GM15510 (cell line): ENCODE data around the gene RIPOR1.
A peak's percentile ranks its signal among the peaks of the same experiment; 100 is the strongest.

Source experiments
- POLR2A ChIP-seq: IDR thresholded peaks from 3 replicates; pipeline ENCODE4 v1.6.1; 2011; ENCODE audit warnings: borderline replicate concordance; ENCODE audit not compliant: insufficient read length; ENCODE audit errors: extremely low read depth

RIPOR1 gene

GRCh38 chr16:67530013-67530939, 1.6 kb downstream of the RIPOR1 start:
- peak; percentile 31 for TF ChIP-seq POLR2A

DNA sequence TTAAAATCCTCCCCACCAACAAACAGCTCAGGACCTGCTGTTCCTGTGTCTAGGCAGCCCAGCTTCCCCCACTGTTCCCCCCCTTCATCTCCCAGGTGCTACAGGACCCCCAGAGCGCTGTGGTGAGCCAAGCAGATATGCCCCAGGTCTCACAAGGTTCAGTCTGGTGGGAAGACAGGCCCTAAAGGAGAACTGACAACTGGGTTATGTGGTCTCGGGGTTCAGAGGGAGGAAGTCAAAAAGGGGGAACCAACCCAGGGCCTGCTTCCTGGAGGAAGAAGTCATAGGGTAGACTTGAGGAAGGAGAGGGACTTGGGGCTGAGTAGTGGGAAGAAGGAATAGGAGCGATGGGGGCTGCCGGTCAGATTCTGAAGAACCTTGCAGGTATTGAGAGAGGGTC, 2.6 kb downstream of the RIPOR1 start:
- TF ChIP-seq POLR2A = no peak

GRCh38 chr16:67533024-67533560, 4.5 kb downstream of the RIPOR1 start:
- no peak for TF ChIP-seq POLR2A

DNA sequence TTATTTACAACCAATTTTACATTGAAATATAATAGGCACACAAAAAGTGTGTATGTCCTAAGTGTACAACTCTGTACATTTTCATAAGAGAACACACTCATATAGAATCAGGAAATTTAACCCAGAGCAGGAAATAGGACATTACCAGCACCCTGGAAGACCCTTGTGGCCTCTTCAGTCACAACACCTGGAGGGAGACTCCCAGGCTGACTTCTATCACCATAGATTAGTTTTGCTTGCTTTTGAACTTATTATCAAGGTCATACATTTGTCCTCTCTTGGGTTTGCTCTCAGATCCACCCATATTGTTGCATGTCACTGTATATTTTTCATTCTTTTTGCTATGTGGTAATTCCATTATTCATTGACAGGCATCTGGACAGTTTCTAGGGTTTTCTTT, 5.8 kb downstream of the RIPOR1 start:
- TF ChIP-seq POLR2A = no peak

GRCh38 chr16:67535201-67535600, 6.6 kb downstream of the RIPOR1 start:
- no peak for TF ChIP-seq POLR2A

GRCh38 chr16:67537270-67537635, 8.6 kb downstream of the RIPOR1 start:
- peak; percentile 13 for TF ChIP-seq POLR2A

- peak; percentile 3 for TF ChIP-seq POLR2A
These were observed 9.3 kb downstream of the RIPOR1 start for GRCh38 chr16:67537636-67538591.

- no peak for TF ChIP-seq POLR2A
These were observed 10.1 kb downstream of the RIPOR1 start for GRCh38 chr16:67538666-67539101.

DNA sequence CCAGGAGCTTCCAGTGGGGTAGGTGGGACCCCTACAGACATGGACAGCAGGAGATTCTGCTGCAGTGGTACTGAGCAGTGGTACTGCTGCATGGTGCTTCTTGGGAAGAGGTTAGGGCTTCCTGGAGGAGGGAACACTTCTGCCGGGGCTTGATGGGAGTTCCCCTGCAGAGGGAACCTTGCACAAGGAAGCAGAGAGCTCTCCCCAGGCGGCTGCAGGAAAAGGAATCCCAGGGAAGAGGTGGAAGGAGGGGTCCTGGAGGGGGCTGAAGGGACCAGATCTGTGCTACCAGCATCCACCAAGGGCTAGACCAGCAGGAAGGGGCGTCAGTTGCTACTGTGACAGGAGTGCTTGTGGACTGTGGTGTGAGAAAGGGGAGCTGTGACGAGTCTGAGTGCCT, 10.6 kb downstream of the RIPOR1 start:
- no peak for TF ChIP-seq POLR2A

- TF ChIP-seq POLR2A = no peak
These were observed 11.3 kb downstream of the RIPOR1 start for GRCh38 chr16:67539691-67540635.

GRCh38 chr16:67540756-67541155, 12.1 kb downstream of the RIPOR1 start:
- no peak for TF ChIP-seq POLR2A

GRCh38 chr16:67541391-67542263, 13.0 kb downstream of the RIPOR1 start:
- no peak for TF ChIP-seq POLR2A

DNA sequence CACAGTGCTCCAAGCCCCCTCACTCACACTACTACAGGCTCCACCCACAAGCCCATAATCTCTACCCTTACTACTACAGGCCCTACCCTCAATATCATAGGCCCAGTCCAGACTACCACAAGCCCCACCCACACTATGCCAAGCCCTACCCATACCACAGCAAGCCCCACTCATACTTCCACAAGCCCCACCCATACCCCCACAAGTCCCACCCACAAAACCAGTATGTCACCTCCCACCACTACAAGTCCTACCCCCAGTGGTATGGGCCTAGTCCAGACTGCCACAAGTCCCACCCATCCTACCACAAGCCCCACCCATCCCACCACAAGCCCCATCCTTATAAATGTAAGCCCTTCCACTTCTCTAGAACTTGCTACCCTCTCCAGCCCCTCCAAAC, 13.8 kb downstream of the RIPOR1 start:
- no peak for TF ChIP-seq POLR2A
